GM18505 (cell line): Measurements from ENCODE around the gene AMIGO3.
A peak's percentile ranks its signal among the peaks of the same experiment; 100 is the strongest.
"Not testable (repeated sequence)": the region's sequence is repeated elsewhere in the genome, so short reads cannot be mapped to it uniquely, and the experiment has no call there.

Experiments
- ATAC-seq: cut with Tn5 transposase; IDR thresholded peaks from one replicate; pipeline ENCODE4 v1.9.1; 2021; ENCODE audit not compliant: unreplicated experiment
- POLR2A ChIP-seq: IDR thresholded peaks from 4 replicates; pipeline ENCODE4 v1.6.1; 2011; ENCODE audit warnings: borderline replicate concordance; ENCODE audit not compliant: insufficient read depth, insufficient read length; ENCODE audit errors: extremely low read depth

AMIGO3 gene, protein sequence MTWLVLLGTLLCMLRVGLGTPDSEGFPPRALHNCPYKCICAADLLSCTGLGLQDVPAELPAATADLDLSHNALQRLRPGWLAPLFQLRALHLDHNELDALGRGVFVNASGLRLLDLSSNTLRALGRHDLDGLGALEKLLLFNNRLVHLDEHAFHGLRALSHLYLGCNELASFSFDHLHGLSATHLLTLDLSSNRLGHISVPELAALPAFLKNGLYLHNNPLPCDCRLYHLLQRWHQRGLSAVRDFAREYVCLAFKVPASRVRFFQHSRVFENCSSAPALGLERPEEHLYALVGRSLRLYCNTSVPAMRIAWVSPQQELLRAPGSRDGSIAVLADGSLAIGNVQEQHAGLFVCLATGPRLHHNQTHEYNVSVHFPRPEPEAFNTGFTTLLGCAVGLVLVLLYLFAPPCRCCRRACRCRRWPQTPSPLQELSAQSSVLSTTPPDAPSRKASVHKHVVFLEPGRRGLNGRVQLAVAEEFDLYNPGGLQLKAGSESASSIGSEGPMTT

DNA sequence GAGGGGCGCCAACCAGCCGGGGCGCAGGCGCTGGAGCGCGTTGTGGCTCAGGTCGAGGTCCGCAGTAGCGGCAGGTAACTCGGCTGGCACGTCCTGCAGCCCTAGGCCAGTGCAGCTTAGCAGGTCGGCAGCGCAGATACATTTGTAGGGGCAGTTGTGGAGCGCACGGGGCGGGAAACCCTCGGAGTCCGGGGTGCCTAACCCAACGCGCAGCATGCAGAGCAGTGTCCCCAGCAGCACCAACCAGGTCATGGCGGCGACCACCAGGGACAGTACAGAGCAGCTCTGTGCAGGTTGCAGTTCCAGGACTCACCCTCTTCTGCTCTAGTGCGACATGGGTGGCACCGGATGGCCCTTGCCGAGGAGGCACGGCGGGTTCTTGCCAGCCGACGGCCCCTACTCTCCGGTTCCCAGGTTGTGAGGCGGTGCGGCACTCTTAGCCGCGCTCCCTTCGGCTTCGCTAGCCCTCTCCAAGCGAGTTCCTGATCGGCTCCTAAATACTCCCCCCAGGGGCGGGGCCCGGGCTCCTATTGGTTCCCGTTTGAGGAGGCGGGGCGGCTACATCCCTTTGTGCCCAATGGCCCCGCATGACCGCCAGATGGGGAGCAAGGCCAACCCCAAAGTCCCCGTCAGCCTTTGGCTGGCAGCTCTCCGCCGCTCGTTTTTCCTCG, at the start of gene AMIGO3:
TSS of gene AMIGO3 (minus strand) at position 471 of the 671 bp plus-strand sequence. CDS start at position 252, 219 bp downstream.
- peak; percentile 85 for TF ChIP-seq POLR2A
- ATAC-seq = peak; percentile 36

DNA sequence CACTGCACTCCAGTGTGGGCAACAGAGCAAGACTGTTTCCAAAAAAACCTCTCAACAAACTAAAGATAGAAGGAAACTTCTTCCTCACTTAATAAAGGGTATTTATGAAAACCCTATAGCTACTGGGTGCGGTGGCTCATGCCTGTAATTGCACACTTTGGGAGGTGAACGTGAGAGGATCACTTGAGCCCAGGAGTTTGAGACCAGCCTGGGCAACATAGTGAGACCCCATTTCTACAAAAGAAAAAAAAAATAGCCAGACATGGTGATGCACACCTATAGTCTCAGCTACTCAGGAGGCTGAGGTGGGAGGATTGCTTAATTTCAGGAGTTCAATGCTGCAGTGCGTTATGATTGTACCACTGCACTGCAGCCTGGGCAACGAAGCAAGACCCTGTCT, 44.5 kb upstream of the AMIGO3 start:
- TF ChIP-seq POLR2A = no peak
- ATAC-seq = no peak

DNA sequence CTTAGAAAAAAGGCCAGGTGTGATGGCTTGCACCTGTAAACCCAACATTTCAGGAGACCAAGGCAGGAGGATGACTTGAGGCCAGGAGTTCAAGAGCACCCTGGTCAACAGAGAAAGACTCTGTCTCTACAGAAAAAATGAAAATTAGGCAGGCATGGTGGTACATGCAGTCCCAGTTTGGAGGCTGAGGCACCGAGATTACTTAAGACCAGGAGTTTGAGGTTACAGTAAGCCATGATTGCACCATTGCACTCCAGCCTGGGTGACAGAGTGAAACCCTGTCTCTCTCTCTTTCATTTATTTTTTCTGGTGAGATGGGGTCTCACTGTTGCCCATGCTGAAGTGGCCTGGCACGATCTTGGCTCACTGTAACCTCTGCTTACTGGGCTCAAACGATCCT, 42.2 kb upstream of the AMIGO3 start:
- ATAC-seq = no peak
- TF ChIP-seq POLR2A = no peak

DNA sequence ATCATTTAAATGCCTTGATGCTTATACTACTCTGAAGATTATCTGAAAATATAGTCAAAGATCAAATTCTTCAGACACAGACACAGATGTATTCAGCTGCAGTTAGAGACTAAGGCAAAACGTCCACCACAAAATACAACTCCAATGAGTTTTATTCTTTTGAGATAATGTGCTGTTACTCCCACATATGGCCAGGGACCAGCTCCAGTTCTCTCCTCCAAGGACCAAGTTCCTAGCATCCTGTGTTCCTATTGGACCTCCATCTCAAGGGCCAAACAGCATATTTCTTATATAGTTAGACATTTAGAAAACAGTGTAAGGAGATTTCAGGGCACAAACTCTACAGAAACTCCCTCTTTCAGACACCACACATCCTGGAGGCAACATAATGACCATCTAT, 39.7 kb upstream of the AMIGO3 start:
- TF ChIP-seq POLR2A = no peak
- no peak for ATAC-seq

DNA sequence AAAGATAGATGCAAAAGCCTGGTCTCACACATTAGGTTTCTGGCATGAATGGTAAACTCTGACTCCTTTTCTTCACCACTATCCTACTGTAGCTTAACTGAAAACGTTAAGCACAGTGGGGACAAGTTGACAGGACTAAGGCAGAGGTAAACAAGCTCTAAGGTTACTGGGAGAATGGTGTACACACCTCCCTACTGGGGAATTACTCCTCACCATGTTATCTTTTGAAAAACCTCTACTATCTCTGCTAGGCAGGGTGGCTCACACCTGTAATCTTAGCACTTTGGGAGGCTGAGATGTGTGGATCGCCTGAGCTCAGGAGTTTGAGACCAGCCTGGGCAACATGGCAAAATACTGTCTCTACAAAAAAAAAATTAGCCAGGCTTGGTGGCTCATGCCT, 37.7 kb upstream of the AMIGO3 start:
- no peak for TF ChIP-seq POLR2A
- no peak for ATAC-seq

DNA sequence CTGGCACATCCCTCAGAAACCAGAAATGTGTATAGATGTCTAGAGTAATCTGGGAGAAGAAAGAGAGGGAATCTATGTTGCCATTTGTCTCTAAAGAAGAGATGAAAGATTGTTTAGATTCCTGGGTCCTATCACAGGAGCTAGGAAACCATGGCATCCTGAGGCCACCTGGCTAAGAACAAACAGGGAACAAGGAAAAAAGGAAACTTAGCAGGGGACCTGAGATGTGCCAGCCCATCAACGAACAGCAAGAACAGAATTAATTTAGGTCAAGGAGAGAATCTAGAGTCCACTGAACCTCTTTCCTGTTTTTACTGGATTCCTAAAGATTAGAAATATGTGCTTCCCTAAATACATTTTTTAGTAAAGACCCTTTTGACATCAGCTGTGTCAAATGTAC, 36.6 kb upstream of the AMIGO3 start:
- ATAC-seq = no peak
- TF ChIP-seq POLR2A = no peak

DNA sequence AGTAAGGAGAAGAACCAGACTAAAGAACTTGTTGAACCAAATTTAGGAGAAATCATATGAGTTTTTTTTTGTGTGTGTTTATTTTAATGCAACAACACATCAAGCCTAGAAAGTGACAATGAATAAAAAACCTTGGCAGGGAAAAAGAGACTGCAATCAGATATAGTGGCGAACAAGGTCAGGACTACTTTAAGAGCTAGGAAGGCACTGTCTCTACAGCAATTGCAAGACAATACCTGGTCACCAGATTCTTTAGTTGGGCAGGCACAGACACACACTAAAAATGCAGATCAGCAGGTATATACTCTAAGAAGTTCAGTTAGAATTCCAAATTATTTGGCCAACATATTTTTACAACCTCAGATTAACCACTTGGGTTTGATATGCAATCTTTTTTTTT, 35.1 kb upstream of the AMIGO3 start:
- ATAC-seq = no peak
- TF ChIP-seq POLR2A = no peak

DNA sequence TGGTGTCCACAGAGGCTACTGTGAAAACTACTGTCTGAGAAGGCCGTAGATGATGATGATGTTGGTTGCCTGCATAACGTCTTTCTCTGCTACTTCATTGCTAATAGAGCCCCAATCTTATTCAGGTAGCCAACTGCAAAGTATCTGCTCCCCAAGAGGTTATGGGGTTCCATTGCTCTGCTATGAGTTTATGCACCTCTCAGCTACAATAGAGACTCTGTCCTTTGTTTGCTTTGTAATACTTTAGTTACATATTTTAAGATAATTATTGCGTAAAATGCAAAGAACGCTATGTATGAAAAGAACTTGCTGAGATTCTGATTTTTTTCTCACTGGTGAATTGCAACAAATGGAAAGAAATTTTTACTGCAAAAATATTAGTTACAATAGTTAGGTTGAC, 32.0 kb upstream of the AMIGO3 start:
- ATAC-seq = no peak
- TF ChIP-seq POLR2A = no peak

DNA sequence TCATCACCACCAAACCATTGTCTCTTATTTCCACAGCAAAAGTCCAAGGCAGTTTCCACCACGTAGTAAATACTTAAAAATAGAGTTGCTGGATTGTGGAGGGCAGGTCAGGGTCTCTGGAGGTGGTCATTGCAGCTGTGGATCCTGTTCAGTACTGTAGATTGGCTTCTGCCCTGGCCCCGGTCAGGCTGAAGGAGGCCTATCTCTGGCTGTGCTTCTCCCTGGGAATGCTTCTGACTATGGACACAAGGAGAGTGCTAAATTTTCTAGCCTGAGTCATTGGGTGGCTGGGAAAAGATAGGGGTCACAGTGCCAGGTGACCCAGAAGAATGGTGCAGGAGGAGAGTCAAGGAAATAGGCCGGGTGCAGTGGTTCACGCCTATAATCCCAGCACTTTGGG, 30.6 kb upstream of the AMIGO3 start:
- TF ChIP-seq POLR2A = no peak
- ATAC-seq = no peak

DNA sequence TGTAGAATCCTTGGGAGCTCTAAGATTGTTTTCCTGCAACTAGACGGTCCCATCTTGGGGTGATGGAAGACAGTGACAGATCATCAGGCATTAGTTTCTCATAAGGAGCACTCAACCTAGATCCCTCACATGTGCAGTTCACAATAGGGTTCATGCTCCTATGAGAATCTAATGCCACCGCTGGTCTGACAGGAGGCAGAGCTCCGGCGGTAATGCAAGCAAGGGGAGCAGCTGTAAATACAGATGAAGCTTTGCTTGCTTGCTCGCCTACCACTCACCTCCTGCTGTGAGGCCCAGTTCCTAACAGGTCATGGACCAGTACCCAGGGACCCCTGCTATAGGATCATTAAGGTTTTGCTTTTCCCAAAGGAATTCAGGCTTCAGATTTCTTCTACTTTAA, 29.4 kb upstream of the AMIGO3 start:
- not testable (repeated sequence) for ATAC-seq

DNA sequence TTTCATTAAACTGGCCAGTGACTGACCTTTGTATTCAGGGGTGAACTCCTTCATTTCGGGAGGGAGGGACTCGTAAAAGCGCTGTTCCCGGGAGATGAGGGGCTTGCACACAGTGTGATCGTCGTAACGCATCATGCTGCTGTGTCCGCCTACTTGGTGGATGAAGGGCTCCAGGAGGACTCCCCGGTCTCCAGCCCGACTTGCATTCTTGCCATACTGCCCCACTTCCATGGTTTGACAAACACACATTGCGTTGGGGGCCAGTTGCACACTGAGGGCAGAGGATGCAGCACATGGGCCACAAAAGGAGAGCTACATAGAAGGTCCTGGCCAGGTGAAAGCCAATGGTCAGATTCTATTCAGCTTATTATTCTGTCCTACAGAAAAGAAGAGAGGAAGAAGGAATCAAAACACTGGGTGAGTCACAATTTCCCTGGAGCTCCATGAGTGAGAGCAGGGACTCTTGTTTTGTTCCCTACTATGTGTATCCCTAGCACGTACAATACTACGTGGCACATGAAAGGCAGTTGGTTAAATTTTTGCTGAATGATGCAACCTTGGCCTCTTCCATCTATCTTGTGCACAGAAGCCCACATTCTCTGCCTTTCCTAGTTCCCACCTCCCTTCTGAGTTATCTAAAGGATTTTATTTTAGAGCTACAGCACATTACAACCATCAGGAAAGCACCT, 28.5 kb upstream of the AMIGO3 start:
- no peak for TF ChIP-seq POLR2A
- ATAC-seq = no peak

DNA sequence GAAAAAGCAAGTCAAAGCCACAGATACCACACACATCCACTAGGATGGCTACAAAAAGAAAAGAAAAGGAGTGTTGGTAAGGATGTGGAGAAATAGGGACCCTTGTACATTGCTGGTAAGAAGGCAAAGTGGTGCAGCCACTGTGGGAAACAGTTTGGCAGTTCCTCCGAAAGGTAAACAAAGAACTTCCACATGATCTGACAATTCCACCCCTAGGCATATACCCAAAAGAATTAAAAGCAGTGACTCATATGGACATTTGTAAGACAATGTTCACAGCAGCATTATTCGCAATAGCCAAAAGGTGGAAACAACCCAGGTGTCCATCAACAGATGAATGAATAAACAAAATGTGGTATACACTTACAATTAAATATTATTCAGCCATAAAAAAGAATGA, 26.5 kb upstream of the AMIGO3 start:
- TF ChIP-seq POLR2A = no peak
- ATAC-seq = no peak

DNA sequence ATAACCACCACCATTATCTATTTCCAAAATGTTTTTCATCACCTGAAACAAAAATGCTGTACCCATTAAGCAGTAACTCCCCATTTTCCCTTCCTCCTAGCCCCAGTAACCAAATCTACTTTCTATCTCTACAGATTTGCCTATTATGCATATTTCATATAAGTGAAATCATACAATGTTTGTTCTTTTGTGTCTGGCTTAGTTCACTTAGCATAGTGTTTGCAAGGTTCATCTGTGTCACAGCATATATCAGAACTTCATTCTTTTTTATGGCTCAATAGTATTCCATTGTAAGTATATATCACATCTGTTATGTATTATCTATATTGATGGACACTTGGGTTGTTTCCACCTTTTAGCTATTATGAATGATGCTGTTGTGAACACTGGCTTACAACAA, 20.9 kb upstream of the AMIGO3 start:
- ATAC-seq = no peak
- no peak for TF ChIP-seq POLR2A
